SIG-M5 treated with dmso at 0.1 percent for 504 hours (cell line): ENCODE measurements around the gene ZNF25.
"Not testable (repeated sequence)": the region's sequence is repeated elsewhere in the genome, so short reads cannot be mapped to it uniquely, and the experiment has no call there.

Experiments
- DNase-seq: peaks from one replicate; lab custom pipeline; 2025; ENCODE audit not compliant: unreplicated experiment; lab: John Stamatoyannopoulos, UW

Gene ZNF25

GRCh38 chr10:37948210-37948609, 28.2 kb downstream of the ZNF25 start:
- no peak for DNase-seq

GRCh38 chr10:37947526-37947925, 28.9 kb downstream of the ZNF25 start:
- no peak for DNase-seq

- no peak for DNase-seq
Measured at GRCh38 chr10:37937864-37938263, 38.6 kb downstream of the ZNF25 start.

- DNase-seq: no peak
Measured at GRCh38 chr10:37934791-37935190, 41.7 kb downstream of the ZNF25 start.

- no peak for DNase-seq
Measured at GRCh38 chr10:37930423-37930822, 46.0 kb downstream of the ZNF25 start.

- DNase-seq: not testable (repeated sequence)
Measured at GRCh38 chr10:37908165-37908564, 68.3 kb downstream of the ZNF25 start.

GRCh38 chr10:37906382-37906781, 70.1 kb downstream of the ZNF25 start:
- no peak for DNase-seq
